Activated naive CD4-positive, alpha-beta T cell treated with anti-CD3 and anti-CD28 coated beads, Interleukin-2, amount 50 U/mL, for 72 hours (primary cell): ENCODE measurements around the gene CEP112. TPM values are rescaled to one million over a fixed set of nuclear protein-coding genes. Genes with fewer than 3 reads are reported as not detected.

Experiments used
- ATAC-seq, 2 donors: fragments of 150-1000 bp; cut with Tn5 transposase; 2 replicates each; pipeline ENCODE4 v1.10.0; 2021; ENCODE audit warnings: mild to moderate bottlenecking in 2 of 2, moderate library complexity in 2 of 2
- DNase-seq, 2 donors: peaks; one replicate each; pipeline ENCODE4 v3.0.0; 2021 to 2022; ENCODE audit warnings: low spot score in 2 of 2
- H3K27ac Mint-ChIP-seq, 2 donors: one replicate each; pipeline ENCODE4 v1.8.0; 2022; ENCODE audit warnings: mild to moderate bottlenecking in 2 of 2, mixed read lengths in 2 of 2
- H3K36me3 Mint-ChIP-seq, 2 donors: one replicate each; pipeline ENCODE4 v1.8.0; 2022; ENCODE audit warnings: mixed read lengths in 2 of 2
- H3K9me3 Mint-ChIP-seq, 2 donors: one replicate each; pipeline ENCODE4 v1.8.0; 2022; ENCODE audit warnings: mixed read lengths in 2 of 2
- total RNA-seq, 2 donors: library from RNA; stranded (reverse); gene quantifications; one replicate each; pipeline ENCODE4 v1.2.3, GENCODE V29; 2022

The CEP112 gene
- total RNA-seq, 2 donors from 2014 or later: 1.2 to 4.2 TPM

DNA sequence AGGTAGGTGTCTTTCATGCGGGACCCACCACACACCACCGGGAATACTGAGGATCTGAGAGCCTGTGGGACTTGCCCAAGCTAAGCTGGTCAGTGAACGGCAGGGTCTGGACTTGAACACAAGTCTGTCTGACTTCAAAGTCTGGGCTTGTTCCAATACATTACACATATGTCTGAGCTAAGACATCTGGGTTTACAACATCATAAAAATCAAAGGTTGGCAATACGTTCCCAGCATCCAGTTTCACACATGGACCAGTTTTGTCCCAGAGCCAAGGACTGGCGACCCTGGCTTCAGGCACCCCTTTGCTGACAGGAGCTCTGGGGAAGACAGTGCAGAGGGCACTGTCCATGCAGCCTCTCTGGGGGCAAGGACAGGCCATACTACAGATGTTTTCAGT is 602.6 kb downstream of the CEP112 start:
- peaks cover 0 to 9% of the 10 kb centered on the region in 2 donors for H3K9me3 Mint-ChIP-seq
- ATAC-seq: no peak

GRCh38 chr17:65588181-65588808 is 603.6 kb downstream of the CEP112 start:
- ATAC-seq (no peak), DNase-seq (no peak)
- Mint-ChIP-seq H3K36me3 (peaks cover 0 to 13% of the 10 kb centered on the region in 2 donors), H3K27ac (no peak overlapping the region), H3K9me3 (peaks cover 0 to 9% of the 10 kb centered on the region in 2 donors)

More for the DNA sequence above, 602.6 kb downstream of the CEP112 start:
- DNase-seq: no peak
- no peak overlapping the region for H3K27ac Mint-ChIP-seq
- peaks cover 0 to 13% of the 10 kb centered on the region in 2 donors for H3K36me3 Mint-ChIP-seq

DNA sequence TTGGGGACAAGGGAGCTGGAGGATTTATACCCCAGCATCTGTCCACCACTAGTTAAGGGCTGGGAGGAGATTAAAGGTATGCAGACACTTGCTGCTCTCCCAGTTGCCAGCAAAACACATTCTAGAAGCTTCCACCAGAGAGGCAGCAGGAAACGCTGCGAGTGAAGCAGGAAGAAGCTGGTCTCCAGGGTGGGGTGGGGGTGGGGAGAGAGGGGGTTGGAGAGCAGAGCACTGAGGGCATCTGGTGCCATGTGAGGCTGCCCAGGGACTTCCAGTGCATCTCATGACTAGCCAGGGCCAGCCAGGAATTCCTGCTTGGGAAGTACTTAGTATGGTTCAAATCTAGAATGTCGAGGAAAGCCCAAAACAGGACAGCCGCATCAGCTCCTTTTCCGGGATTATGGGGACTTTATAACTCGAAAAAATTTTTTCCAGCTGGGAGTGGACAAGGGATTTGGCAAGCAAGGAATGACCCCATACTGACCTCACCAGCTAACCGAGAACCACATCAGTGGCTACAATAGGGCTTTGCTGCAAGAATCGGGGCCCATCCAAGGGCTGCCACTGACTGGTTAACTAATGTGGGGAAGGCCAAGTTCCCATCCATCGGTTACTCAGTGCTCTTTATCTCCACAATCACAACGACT is 604.3 kb downstream of the CEP112 start:
- DNase-seq (no peak), ATAC-seq (no peak)
- H3K36me3 Mint-ChIP-seq: peaks cover 0 to 13% of the 10 kb centered on the region in 2 donors
- H3K27ac Mint-ChIP-seq: no peak overlapping the region
- H3K9me3 Mint-ChIP-seq: peaks cover 0 to 9% of the 10 kb centered on the region in 2 donors

GRCh38 chr17:65586899-65587298 is 605.0 kb downstream of the CEP112 start:
- H3K36me3 Mint-ChIP-seq: peaks cover 0 to 13% of the 10 kb centered on the region in 2 donors
- DNase-seq (no peak), ATAC-seq (no peak)
- no peak overlapping the region for H3K27ac Mint-ChIP-seq
- H3K9me3 Mint-ChIP-seq: peaks cover 0 to 9% of the 10 kb centered on the region in 2 donors

Other genes starting within 250 kb of the CEP112 start
- not detected for gene APOH, start 37.3 kb upstream of the CEP112 start, total RNA-seq
- gene PRKCA, start 110.5 kb upstream of the CEP112 start, total RNA-seq: 100 to 1,000 TPM; 104 to 119 TPM